NT2/D1 (cell line): ENCODE data around the gene TMEM165.

Experiments
- SUZ12 ChIP-seq: IDR thresholded peaks from 2 replicates; pipeline ENCODE4 v1.6.1; 2011; ENCODE audit not compliant: insufficient read length, insufficient read depth; ENCODE audit errors: extremely low read depth
- ZNF274 ChIP-seq: IDR thresholded peaks from 2 replicates; pipeline ENCODE4 v1.6.1; 2011; ENCODE audit warnings: mild to moderate bottlenecking, low read depth, low read length

- TF ChIP-seq ZNF274 (no peak), SUZ12 (no peak)
These were observed 9.7 kb upstream of the TMEM165 start for GRCh38 chr4:55386073-55386472.
